AG10803 (cell line): ENCODE measurements around the gene ITPRID1.

Experiments
- DNase-seq: peaks from one replicate; pipeline ENCODE4 v3.0.0; 2010; ENCODE audit warnings: low read depth
- H3K4me3 ChIP-seq: 2 replicates; pipeline ENCODE4 v1.5.1; 2011; ENCODE audit warnings: mild to moderate bottlenecking, low read length, control low read depth
- TF ChIP-seq, protein P1 (sequence below): conservative IDR thresholded peaks from 2 replicates; pipeline ENCODE4 v1.5.1; 2011; ENCODE audit warnings: mild to moderate bottlenecking, low read length, control low read depth, inconsistent platforms

The ITPRID1 gene

DNA sequence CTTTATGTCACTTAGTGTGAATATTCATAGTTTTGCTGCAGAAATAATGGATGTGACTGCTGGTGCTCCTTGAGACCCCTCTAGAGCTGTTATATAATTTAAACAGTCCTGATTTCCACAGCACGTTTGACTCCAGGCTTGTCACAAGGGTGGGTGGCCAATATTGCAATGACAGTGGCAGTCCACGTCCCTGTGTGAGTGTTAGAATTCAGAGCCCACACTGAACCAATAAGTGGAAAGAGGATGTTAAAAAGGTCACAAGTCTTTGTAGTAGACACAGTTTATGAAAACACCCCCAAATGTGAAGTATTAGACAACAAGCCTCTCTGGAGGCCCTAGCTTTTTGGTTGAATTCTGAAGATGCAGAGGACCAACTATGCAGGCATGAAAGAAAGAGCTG is 175.1 kb downstream of the ITPRID1 start:
- H3K4me3 ChIP-seq, result no peak overlapping the region
- TF ChIP-seq, protein P1, sequence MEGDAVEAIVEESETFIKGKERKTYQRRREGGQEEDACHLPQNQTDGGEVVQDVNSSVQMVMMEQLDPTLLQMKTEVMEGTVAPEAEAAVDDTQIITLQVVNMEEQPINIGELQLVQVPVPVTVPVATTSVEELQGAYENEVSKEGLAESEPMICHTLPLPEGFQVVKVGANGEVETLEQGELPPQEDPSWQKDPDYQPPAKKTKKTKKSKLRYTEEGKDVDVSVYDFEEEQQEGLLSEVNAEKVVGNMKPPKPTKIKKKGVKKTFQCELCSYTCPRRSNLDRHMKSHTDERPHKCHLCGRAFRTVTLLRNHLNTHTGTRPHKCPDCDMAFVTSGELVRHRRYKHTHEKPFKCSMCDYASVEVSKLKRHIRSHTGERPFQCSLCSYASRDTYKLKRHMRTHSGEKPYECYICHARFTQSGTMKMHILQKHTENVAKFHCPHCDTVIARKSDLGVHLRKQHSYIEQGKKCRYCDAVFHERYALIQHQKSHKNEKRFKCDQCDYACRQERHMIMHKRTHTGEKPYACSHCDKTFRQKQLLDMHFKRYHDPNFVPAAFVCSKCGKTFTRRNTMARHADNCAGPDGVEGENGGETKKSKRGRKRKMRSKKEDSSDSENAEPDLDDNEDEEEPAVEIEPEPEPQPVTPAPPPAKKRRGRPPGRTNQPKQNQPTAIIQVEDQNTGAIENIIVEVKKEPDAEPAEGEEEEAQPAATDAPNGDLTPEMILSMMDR, result no peak
- DNase-seq, result no peak

DNA sequence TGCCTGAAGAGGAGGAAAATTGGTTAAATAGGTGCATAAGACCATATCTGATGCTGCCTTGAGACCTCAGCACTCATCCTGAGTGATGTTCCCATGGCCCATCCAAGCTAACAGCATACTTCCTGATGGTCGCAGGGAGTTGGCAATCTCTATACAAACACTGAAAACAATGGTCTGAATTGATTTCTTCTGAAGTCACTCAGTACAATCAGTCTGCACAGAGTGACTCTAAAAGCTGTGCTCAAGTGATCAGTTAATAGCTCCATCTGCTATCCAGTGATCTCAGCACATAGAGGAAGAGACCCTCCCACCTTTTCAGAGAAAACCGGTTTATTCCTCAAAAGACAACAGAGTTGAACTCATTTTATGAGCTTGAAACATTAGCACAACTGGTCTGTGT is 177.0 kb downstream of the ITPRID1 start:
- no peak overlapping the region for H3K4me3 ChIP-seq
- TF ChIP-seq, protein P1, result no peak
- DNase-seq, result no peak

DNA sequence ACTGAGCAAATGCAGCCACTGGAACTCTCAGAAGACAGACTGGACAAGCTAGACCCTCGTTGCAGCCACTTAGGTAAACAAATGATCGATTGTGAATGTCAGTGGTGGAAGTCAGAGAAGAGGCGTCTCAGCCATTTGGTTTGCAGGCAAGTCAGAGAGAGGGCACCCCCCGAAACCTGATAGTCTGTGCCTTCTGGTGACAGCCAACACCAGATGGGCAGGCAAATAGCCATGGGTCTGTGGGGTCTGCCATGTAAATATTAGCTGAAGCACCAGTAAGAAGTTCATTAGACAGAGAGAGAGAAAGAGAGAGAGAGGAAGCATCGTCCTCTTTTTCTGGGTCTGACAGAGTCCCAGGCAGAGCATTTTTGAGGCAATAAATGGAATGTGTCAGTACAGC is 178.6 kb downstream of the ITPRID1 start:
- no peak overlapping the region for H3K4me3 ChIP-seq
- no peak for DNase-seq
- TF ChIP-seq, protein P1, result no peak

DNA sequence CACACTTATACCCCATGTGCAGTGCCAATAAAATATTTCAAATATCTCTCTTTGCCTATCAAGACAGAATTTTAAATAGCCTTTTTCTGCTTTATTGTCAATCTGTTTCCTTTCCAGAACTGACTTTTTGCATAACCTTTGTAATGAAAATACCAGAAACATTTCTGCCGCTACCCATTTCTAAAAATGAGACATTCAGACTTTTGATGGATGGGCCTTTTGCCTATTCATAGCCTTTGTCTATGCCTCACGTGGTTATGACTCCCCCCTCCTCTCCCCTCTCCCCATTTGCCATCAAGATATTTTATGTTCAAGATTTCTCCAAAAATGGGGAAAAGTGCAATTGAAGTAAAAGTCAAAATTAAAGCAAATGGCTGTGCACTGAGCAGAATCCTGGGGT is 179.0 kb downstream of the ITPRID1 start:
- DNase-seq, result no peak
- H3K4me3 ChIP-seq, result no peak overlapping the region
- TF ChIP-seq, protein P1, result no peak

DNA sequence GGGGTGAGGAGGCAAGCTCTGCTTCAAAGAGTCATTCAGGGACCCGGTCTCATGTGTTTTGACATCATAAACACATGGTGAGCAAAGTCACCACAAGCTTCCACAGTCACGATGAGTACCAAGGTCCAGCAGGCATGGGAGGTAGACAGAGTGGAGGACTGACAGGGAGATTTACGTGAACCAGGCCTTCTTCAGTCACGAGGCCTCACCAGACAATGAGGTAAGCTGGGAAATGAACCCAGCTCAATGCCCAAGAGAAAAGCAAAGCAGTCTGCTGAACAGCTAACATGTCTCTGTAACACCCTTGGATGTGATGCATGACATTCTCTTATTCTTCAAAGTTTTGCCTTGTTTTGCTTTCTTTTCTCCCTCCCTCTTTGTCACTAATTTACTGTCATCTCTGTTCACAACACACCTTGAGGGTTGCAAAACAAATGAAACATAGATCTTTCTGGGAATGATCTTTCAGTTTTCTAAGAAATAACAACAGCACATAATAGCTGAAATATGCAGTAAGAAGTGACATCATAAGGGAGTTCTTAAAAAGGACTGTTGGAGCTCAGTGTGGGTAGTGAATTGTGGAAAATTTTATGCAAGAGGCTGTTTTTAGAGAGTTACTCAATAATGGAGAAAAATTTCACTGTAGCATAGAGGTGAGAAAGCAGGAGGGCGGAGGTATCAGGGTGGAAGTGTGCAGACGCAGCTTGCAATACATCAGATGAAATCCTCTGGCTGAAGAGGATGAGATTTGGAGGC is 182.1 kb downstream of the ITPRID1 start:
- H3K4me3 ChIP-seq, result no peak overlapping the region
- TF ChIP-seq, protein P1, result no peak
- DNase-seq, result no peak

DNA sequence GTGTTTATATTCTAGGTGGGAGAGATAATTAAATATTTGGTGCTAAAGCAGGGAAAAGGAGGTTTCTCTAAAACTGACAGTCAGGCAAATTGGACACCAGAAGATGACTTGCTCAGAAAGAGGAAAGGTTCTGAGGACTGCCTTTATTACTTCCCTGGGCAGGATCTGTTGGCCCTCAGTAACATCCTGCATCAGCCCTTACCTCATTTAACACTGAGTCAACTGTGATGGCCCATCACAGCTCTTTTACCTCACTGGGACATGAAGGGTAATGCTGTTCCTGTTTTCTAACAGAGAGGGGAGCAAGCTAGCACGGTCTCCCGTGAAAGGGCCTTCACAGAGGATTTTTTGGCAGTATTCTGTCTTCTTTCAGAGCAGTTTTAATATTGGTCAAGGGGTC is 185.2 kb downstream of the ITPRID1 start:
- no peak for DNase-seq
- TF ChIP-seq, protein P1, result no peak
- no peak overlapping the region for H3K4me3 ChIP-seq

DNA sequence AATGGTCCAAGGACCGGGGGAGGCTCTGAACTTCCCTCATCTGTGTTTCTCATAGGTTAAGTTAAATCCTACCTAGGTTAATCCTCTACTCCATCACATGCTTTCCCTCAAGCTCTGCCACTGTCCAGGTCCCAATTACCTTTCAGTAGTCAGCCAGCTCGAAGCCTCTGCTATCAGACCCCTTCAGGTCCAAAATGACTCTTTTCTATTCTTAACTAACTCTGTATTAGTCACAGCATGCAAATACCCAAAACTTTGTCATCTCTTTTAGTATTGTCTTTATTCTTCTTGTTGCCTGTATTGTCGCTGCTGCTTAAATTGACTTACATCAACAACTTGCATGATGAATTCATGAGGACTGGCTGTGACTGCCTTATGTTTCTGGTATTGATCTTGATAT is 188.5 kb downstream of the ITPRID1 start:
- H3K4me3 ChIP-seq, result no peak overlapping the region
- DNase-seq, result no peak
- TF ChIP-seq, protein P1, result no peak
